WTC11 (cell line): ENCODE results near the gene PLCG2. TPM values are rescaled to one million over a fixed set of nuclear protein-coding genes. Genes with fewer than 3 reads are reported as not detected.
"Not testable (repeated sequence)": the region's sequence is repeated elsewhere in the genome, so short reads cannot be mapped to it uniquely, and the experiment has no call there.

Experiments
- ATAC-seq: fragments of 200-7000 bp; cut with Tn5 transposase; 2 replicates; pipeline ENCODE4 v1.10.0; 2021; ENCODE audit warnings: mild to moderate bottlenecking, moderate library complexity
- CTCF ChIA-PET: fragments of 300-600 bp; sonication (Branson Sonifier 250); formaldehyde crosslinking; loops from one replicate; lab custom pipeline; 2021; ENCODE audit warnings: antibody characterized with exemption; lab: Charles Lee
- POLR2A ChIA-PET: fragments of 350-600 bp; sonication (Branson Sonifier 250); formaldehyde crosslinking; loops from one replicate; lab custom pipeline; 2021; ENCODE audit warnings: antibody characterized with exemption; lab: Charles Lee
- DNase-seq: peaks from one replicate; pipeline ENCODE4 v3.0.0; 2021; ENCODE audit warnings: low spot score
- H3K27ac Mint-ChIP-seq: 2 replicates; pipeline ENCODE4 v1.8.0; 2021; ENCODE audit warnings: mixed read lengths
- H3K27me3 Mint-ChIP-seq: 2 replicates; pipeline ENCODE4 v1.8.0; 2021; ENCODE audit warnings: low read depth, mild to moderate bottlenecking, moderate library complexity, mixed read lengths
- H3K36me3 Mint-ChIP-seq: 2 replicates; pipeline ENCODE4 v1.8.0; 2021; ENCODE audit warnings: mixed read lengths
- H3K4me1 Mint-ChIP-seq: 2 replicates; pipeline ENCODE4 v1.8.0; 2022; ENCODE audit warnings: mixed read lengths
- H3K4me3 Mint-ChIP-seq: 2 replicates; pipeline ENCODE4 v1.8.0; 2021; ENCODE audit warnings: mild to moderate bottlenecking, moderate library complexity, mixed read lengths
- H3K9me3 Mint-ChIP-seq: 2 replicates; pipeline ENCODE4 v1.8.0; 2021; ENCODE audit warnings: mixed read lengths
- CREB1 ChIP-seq: sonication (generic); formaldehyde crosslinking; IDR thresholded peaks from 2 replicates; pipeline ENCODE4 v1.8.0; 2023; ENCODE audit warnings: mild to moderate bottlenecking, missing genetic modification reagents
- GRHL2 ChIP-seq: fragments of 250-450 bp; sonication (Bioruptor Pico); IDR thresholded peaks from 2 replicates; pipeline ENCODE4 v1.8.0; 2022; ENCODE audit warnings: mild to moderate bottlenecking, moderate library complexity; ENCODE audit not compliant: insufficient replicate concordance, severe bottlenecking
- IRF2 ChIP-seq: sonication (generic); formaldehyde crosslinking; IDR thresholded peaks from 2 replicates; pipeline ENCODE4 v1.8.0; 2022; ENCODE audit warnings: low read depth, missing genetic modification reagents, borderline replicate concordance
- KAT7 ChIP-seq: sonication (generic); formaldehyde crosslinking; IDR thresholded peaks from 2 replicates; pipeline ENCODE4 v1.8.1; 2023; ENCODE audit warnings: missing genetic modification reagents, mild to moderate bottlenecking, borderline replicate concordance
- MYBL2 ChIP-seq: sonication (generic); formaldehyde crosslinking; IDR thresholded peaks from 2 replicates; pipeline ENCODE4 v1.8.1; 2023; ENCODE audit warnings: mild to moderate bottlenecking, moderate library complexity, missing genetic modification reagents
- NFYB ChIP-seq: sonication (generic); formaldehyde crosslinking; conservative IDR thresholded peaks from 2 replicates; pipeline ENCODE4 v1.8.0; 2022; ENCODE audit warnings: low read depth, missing genetic modification reagents
- NR3C1 ChIP-seq: sonication (generic); formaldehyde crosslinking; conservative IDR thresholded peaks from 2 replicates; pipeline ENCODE4 v1.8.1; 2023; ENCODE audit warnings: low read depth, mild to moderate bottlenecking, missing genetic modification reagents
- PRRX2 ChIP-seq: fragments of 250-450 bp; sonication (Bioruptor Pico); IDR thresholded peaks from 2 replicates; pipeline ENCODE4 v1.8.0; 2021; ENCODE audit warnings: mild to moderate bottlenecking
- RELA ChIP-seq: sonication (generic); formaldehyde crosslinking; IDR thresholded peaks from 2 replicates; pipeline ENCODE4 v1.8.1; 2022; ENCODE audit warnings: missing genetic modification reagents, mild to moderate bottlenecking, borderline replicate concordance
- SMAD4 ChIP-seq: sonication (generic); formaldehyde crosslinking; IDR thresholded peaks from 2 replicates; pipeline ENCODE4 v1.8.0; 2022; ENCODE audit warnings: mild to moderate bottlenecking, missing genetic modification reagents
- TEAD1 ChIP-seq: sonication (generic); formaldehyde crosslinking; IDR thresholded peaks from 2 replicates; pipeline ENCODE4 v1.8.0; 2022; ENCODE audit warnings: mild to moderate bottlenecking, missing genetic modification reagents
- USF1 ChIP-seq: sonication (generic); formaldehyde crosslinking; IDR thresholded peaks from 2 replicates; pipeline ENCODE4 v1.8.0; 2022; ENCODE audit warnings: mild to moderate bottlenecking, missing genetic modification reagents
- USF2 ChIP-seq: sonication (generic); formaldehyde crosslinking; IDR thresholded peaks from 2 replicates; pipeline ENCODE4 v1.8.1; 2023; ENCODE audit warnings: mild to moderate bottlenecking, missing genetic modification reagents, moderate library complexity
- ZBTB21 ChIP-seq: sonication (generic); formaldehyde crosslinking; IDR thresholded peaks from 2 replicates; pipeline ENCODE4 v1.8.1; 2023; ENCODE audit warnings: mild to moderate bottlenecking, missing genetic modification reagents, borderline replicate concordance
- ZNF423 ChIP-seq: fragments of 250-450 bp; sonication (Bioruptor Pico); IDR thresholded peaks from 2 replicates; pipeline ENCODE4 v2.1.2; 2022; ENCODE audit warnings: mild to moderate bottlenecking, moderate library complexity
- total RNA-seq: library from RNA; stranded (reverse); gene quantifications from 3 replicates; pipeline ENCODE4 v1.2.3, GENCODE V29; 2021
- TF ChIP-seq, protein P1 (sequence below): sonication (generic); formaldehyde crosslinking; IDR thresholded peaks from 2 replicates; pipeline ENCODE4 v1.8.1; 2023; ENCODE audit warnings: mild to moderate bottlenecking, missing genetic modification reagents
- TF ChIP-seq, protein P2 (sequence below): fragments of 250-450 bp; sonication (Bioruptor Pico); IDR thresholded peaks from 2 replicates; pipeline ENCODE4 v1.8.0; 2021; ENCODE audit warnings: mild to moderate bottlenecking
- TF ChIP-seq, protein P3 (sequence below): fragments of 250-450 bp; sonication (Bioruptor Pico); IDR thresholded peaks from 2 replicates; pipeline ENCODE4 v2.1.2; 2022; ENCODE audit warnings: mild to moderate bottlenecking, moderate library complexity
- TF ChIP-seq, protein P4 (sequence below): fragments of 200-600 bp; IDR thresholded peaks from 2 replicates; pipeline ENCODE4 v1.8.0; 2022; ENCODE audit warnings: antibody characterized with exemption
- TF ChIP-seq, protein P5 (sequence below): sonication (generic); formaldehyde crosslinking; conservative IDR thresholded peaks from 2 replicates; pipeline ENCODE4 v1.8.1; 2022; ENCODE audit warnings: mild to moderate bottlenecking, missing genetic modification reagents
- TF ChIP-seq, protein P6 (sequence below): sonication (generic); formaldehyde crosslinking; conservative IDR thresholded peaks from 2 replicates; pipeline ENCODE4 v1.8.1; 2023; ENCODE audit warnings: mild to moderate bottlenecking, low read depth, missing genetic modification reagents, moderate library complexity
- TF ChIP-seq, protein P7 (sequence below): sonication (generic); formaldehyde crosslinking; IDR thresholded peaks from 2 replicates; pipeline ENCODE4 v1.8.1; 2023; ENCODE audit warnings: mild to moderate bottlenecking, missing genetic modification reagents

PLCG2 gene
- total RNA-seq, 1 experiment from 2014 or later = 7.0 TPM

GRCh38 chr16:81740169-81740568, 38.9 kb upstream of the PLCG2 start:
- peak; percentile 83 for ATAC-seq
- ChIA-PET POLR2A (interaction anchor here (0.6 to 0.7 kb wide), 3 partner anchors 26 to 631 kb away, joined by 3 to 6 read pairs (median 4); no protein-coding TSS in a partner anchor), CTCF (interaction anchor here (0.5 to 2.4 kb wide), 9 partner anchors 10 to 704 kb away, joined by 3 to 16 read pairs (median 4); partner anchors contain the start of gene ATMIN)
- TF ChIP-seq ZBTB21 (CRISPR knock-in tag) = no peak
- TF ChIP-seq NFYB = peak; percentile 53; the same call in 1 of the 2 replicates
- no peak for TF ChIP-seq PRRX2
- TF ChIP-seq RELA (CRISPR knock-in tag) = no peak
- TF ChIP-seq NR3C1 = no peak
- TF ChIP-seq GRHL2 (CRISPR knock-in tag) = no peak
- TF ChIP-seq, protein P1, sequence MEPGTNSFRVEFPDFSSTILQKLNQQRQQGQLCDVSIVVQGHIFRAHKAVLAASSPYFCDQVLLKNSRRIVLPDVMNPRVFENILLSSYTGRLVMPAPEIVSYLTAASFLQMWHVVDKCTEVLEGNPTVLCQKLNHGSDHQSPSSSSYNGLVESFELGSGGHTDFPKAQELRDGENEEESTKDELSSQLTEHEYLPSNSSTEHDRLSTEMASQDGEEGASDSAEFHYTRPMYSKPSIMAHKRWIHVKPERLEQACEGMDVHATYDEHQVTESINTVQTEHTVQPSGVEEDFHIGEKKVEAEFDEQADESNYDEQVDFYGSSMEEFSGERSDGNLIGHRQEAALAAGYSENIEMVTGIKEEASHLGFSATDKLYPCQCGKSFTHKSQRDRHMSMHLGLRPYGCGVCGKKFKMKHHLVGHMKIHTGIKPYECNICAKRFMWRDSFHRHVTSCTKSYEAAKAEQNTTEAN (CRISPR knock-in tag) = no peak
- TF ChIP-seq, protein P2, sequence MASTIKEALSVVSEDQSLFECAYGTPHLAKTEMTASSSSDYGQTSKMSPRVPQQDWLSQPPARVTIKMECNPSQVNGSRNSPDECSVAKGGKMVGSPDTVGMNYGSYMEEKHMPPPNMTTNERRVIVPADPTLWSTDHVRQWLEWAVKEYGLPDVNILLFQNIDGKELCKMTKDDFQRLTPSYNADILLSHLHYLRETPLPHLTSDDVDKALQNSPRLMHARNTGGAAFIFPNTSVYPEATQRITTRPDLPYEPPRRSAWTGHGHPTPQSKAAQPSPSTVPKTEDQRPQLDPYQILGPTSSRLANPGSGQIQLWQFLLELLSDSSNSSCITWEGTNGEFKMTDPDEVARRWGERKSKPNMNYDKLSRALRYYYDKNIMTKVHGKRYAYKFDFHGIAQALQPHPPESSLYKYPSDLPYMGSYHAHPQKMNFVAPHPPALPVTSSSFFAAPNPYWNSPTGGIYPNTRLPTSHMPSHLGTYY (CRISPR knock-in tag) = no peak
- TF ChIP-seq ZNF423 (CRISPR knock-in tag) = no peak
- TF ChIP-seq, protein P3, sequence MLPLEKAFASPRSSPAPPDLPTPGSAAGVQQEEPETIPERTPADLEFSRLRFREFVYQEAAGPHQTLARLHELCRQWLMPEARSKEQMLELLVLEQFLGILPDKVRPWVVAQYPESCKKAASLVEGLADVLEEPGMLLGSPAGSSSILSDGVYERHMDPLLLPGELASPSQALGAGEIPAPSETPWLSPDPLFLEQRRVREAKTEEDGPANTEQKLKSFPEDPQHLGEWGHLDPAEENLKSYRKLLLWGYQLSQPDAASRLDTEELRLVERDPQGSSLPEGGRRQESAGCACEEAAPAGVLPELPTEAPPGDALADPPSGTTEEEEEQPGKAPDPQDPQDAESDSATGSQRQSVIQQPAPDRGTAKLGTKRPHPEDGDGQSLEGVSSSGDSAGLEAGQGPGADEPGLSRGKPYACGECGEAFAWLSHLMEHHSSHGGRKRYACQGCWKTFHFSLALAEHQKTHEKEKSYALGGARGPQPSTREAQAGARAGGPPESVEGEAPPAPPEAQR (CRISPR knock-in tag) = no peak
- no peak for TF ChIP-seq IRF2 (CRISPR knock-in tag)
- TF ChIP-seq, protein P4, sequence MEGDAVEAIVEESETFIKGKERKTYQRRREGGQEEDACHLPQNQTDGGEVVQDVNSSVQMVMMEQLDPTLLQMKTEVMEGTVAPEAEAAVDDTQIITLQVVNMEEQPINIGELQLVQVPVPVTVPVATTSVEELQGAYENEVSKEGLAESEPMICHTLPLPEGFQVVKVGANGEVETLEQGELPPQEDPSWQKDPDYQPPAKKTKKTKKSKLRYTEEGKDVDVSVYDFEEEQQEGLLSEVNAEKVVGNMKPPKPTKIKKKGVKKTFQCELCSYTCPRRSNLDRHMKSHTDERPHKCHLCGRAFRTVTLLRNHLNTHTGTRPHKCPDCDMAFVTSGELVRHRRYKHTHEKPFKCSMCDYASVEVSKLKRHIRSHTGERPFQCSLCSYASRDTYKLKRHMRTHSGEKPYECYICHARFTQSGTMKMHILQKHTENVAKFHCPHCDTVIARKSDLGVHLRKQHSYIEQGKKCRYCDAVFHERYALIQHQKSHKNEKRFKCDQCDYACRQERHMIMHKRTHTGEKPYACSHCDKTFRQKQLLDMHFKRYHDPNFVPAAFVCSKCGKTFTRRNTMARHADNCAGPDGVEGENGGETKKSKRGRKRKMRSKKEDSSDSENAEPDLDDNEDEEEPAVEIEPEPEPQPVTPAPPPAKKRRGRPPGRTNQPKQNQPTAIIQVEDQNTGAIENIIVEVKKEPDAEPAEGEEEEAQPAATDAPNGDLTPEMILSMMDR = no peak
- TF ChIP-seq, protein P5, sequence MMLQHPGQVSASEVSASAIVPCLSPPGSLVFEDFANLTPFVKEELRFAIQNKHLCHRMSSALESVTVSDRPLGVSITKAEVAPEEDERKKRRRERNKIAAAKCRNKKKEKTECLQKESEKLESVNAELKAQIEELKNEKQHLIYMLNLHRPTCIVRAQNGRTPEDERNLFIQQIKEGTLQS (CRISPR knock-in tag) = no peak
- peak; percentile 90 for TF ChIP-seq USF2 (CRISPR knock-in tag)
- TF ChIP-seq, protein P6, sequence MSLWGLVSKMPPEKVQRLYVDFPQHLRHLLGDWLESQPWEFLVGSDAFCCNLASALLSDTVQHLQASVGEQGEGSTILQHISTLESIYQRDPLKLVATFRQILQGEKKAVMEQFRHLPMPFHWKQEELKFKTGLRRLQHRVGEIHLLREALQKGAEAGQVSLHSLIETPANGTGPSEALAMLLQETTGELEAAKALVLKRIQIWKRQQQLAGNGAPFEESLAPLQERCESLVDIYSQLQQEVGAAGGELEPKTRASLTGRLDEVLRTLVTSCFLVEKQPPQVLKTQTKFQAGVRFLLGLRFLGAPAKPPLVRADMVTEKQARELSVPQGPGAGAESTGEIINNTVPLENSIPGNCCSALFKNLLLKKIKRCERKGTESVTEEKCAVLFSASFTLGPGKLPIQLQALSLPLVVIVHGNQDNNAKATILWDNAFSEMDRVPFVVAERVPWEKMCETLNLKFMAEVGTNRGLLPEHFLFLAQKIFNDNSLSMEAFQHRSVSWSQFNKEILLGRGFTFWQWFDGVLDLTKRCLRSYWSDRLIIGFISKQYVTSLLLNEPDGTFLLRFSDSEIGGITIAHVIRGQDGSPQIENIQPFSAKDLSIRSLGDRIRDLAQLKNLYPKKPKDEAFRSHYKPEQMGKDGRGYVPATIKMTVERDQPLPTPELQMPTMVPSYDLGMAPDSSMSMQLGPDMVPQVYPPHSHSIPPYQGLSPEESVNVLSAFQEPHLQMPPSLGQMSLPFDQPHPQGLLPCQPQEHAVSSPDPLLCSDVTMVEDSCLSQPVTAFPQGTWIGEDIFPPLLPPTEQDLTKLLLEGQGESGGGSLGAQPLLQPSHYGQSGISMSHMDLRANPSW = no peak
- TF ChIP-seq MYBL2 (CRISPR knock-in tag) = no peak
- TF ChIP-seq, protein P7, sequence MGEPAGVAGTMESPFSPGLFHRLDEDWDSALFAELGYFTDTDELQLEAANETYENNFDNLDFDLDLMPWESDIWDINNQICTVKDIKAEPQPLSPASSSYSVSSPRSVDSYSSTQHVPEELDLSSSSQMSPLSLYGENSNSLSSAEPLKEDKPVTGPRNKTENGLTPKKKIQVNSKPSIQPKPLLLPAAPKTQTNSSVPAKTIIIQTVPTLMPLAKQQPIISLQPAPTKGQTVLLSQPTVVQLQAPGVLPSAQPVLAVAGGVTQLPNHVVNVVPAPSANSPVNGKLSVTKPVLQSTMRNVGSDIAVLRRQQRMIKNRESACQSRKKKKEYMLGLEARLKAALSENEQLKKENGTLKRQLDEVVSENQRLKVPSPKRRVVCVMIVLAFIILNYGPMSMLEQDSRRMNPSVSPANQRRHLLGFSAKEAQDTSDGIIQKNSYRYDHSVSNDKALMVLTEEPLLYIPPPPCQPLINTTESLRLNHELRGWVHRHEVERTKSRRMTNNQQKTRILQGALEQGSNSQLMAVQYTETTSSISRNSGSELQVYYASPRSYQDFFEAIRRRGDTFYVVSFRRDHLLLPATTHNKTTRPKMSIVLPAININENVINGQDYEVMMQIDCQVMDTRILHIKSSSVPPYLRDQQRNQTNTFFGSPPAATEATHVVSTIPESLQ (CRISPR knock-in tag) = no peak
- TF ChIP-seq USF1 (CRISPR knock-in tag) = peak; percentile 89
- no peak for TF ChIP-seq KAT7 (CRISPR knock-in tag)
- TF ChIP-seq CREB1 = no peak
- no peak for TF ChIP-seq TEAD1 (CRISPR knock-in tag)
- no peak for TF ChIP-seq SMAD4 (CRISPR knock-in tag)
- no peaks in the 10 kb centered on the region for H3K9me3 Mint-ChIP-seq
- DNase-seq = peak; percentile 46
- H3K4me1 Mint-ChIP-seq = peaks cover 7% of the 10 kb centered on the region
- no peak overlapping the region for H3K4me3 Mint-ChIP-seq
- no peak overlapping the region for H3K27ac Mint-ChIP-seq
- no peaks in the 10 kb centered on the region for H3K36me3 Mint-ChIP-seq
- peaks cover 14% of the 10 kb centered on the region for H3K27me3 Mint-ChIP-seq

GRCh38 chr16:81741430-81741770, 37.7 kb upstream of the PLCG2 start:
- peaks cover 16% of the 10 kb centered on the region for H3K4me1 Mint-ChIP-seq
- H3K4me3 Mint-ChIP-seq, H3K36me3 Mint-ChIP-seq, POLR2A ChIA-PET, ATAC-seq, H3K27ac Mint-ChIP-seq, H3K9me3 Mint-ChIP-seq, DNase-seq: not testable (repeated sequence)
- H3K27me3 Mint-ChIP-seq = peaks cover 14% of the 10 kb centered on the region
- CTCF ChIA-PET = interaction anchor here (0.5 to 1.7 kb wide), 2 partner anchors 11 to 337 kb away, joined by 5 to 8 read pairs; no protein-coding TSS in a partner anchor
